ENCODE measurements around the gene GAB1.

GRCh38 chr4:143407888-143408287, 71.2 kb downstream of the GAB1 start:
- TF ChIP-seq CTCF (IDR thresholded peaks at IDR 0.05): no peak
- no peak for TF ChIP-seq EZH2 (IDR thresholded peaks at IDR 0.05; ENCODE audit: borderline replicate concordance, insufficient read depth, low read depth, low read length, poor library complexity, severe bottlenecking)
